ENCODE measurements around the gene RABEP1. TPM values are rescaled to one million over a fixed set of nuclear protein-coding genes. Genes with fewer than 3 reads are reported as not detected.

RABEP1 gene
- total RNA-seq, 1 donor from 2014 or later: 50.0 TPM

DNA sequence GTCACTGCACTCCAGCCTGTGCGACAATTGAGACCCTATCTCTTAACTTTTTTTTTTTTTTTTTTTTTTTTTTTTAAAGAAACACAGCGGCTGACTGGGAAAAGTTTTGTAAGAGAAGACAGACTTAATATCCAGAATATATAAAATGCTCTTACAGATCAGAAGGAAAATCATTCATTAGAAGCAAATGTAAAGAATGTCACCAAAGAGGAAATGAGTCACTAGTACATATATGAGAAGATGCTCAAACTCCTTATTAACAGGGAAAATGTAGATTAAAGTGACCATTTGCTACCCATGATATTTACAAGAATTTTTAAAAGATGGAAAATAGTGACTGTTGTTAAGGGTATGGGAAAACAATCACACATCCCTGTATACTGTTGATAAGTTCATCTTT, 48.9 kb downstream of the RABEP1 start:
- TF ChIP-seq, protein P1, sequence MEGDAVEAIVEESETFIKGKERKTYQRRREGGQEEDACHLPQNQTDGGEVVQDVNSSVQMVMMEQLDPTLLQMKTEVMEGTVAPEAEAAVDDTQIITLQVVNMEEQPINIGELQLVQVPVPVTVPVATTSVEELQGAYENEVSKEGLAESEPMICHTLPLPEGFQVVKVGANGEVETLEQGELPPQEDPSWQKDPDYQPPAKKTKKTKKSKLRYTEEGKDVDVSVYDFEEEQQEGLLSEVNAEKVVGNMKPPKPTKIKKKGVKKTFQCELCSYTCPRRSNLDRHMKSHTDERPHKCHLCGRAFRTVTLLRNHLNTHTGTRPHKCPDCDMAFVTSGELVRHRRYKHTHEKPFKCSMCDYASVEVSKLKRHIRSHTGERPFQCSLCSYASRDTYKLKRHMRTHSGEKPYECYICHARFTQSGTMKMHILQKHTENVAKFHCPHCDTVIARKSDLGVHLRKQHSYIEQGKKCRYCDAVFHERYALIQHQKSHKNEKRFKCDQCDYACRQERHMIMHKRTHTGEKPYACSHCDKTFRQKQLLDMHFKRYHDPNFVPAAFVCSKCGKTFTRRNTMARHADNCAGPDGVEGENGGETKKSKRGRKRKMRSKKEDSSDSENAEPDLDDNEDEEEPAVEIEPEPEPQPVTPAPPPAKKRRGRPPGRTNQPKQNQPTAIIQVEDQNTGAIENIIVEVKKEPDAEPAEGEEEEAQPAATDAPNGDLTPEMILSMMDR (IDR thresholded peaks at IDR 0.05): no peak
- TF ChIP-seq EZH2 (IDR thresholded peaks at IDR 0.05) (no peak), EZH2phosphoT487 (IDR thresholded peaks at IDR 0.05) (no peak)

DNA sequence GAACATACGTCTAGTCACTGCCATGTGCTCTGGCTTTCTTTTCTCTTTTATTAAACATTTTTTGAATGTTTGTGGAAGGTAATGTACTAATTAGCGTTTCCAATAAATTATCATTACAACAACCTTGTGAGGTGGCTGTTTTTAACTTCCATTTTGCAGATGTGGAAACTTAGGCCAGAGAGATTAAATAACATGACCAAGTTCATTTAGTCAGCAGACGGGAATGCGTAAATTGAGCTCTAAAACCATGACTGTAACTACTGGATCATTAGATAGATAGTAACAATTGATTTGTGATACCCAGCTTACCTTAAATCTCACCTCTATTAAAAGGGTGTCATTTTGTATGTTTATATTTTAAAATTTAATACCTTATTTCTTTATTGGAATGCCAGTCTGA, 49.4 kb downstream of the RABEP1 start:
- no peaks in the 10 kb centered on the region for H3K4me1 Mint-ChIP-seq
- H3K36me3 Mint-ChIP-seq: peaks cover 9% of the 10 kb centered on the region
- no peak overlapping the region for H3K27ac Mint-ChIP-seq
- no peaks in the 10 kb centered on the region for H3K9me3 Mint-ChIP-seq
- H3K4me1 ChIP-seq: no peaks in the 10 kb centered on the region
- no peaks in the 10 kb centered on the region for H4K20me1 ChIP-seq (ENCODE audit: low read depth)
- no peaks in the 10 kb centered on the region for H3K9me3 ChIP-seq (ENCODE audit: low read depth)
- H3K27me3 Mint-ChIP-seq (ENCODE audit: insufficient read depth, low read depth): no peaks in the 10 kb centered on the region
- no peak overlapping the region for H3K9ac ChIP-seq
- H2AFZ ChIP-seq (replicated peaks): no peak overlapping the region
- no peak overlapping the region for H3K27ac ChIP-seq
- no peak overlapping the region for H3K4me2 ChIP-seq
- no peaks in the 10 kb centered on the region for H3K27me3 ChIP-seq
- H3K79me2 ChIP-seq (ENCODE audit: low read depth): peaks cover 4% of the 10 kb centered on the region
- peaks cover under 1% of the 10 kb centered on the region for H3K36me3 ChIP-seq
- no peaks in the 10 kb centered on the region for H3F3A ChIP-seq (ENCODE audit: low read depth)
- H3K4me3 Mint-ChIP-seq: no peak overlapping the region
- TF ChIP-seq, protein P1 (IDR thresholded peaks at IDR 0.05): no peak
- TF ChIP-seq EZH2 (IDR thresholded peaks at IDR 0.05) (no peak), EZH2phosphoT487 (IDR thresholded peaks at IDR 0.05) (no peak)
- no peak overlapping the region for H3K4me3 ChIP-seq
- DNase-seq (ENCODE audit: low spot score): no peak

More for the DNA sequence above, 48.9 kb downstream of the RABEP1 start:
- H3K79me2 ChIP-seq (ENCODE audit: low read depth): peaks cover 4% of the 10 kb centered on the region
- no peak overlapping the region for H3K27ac ChIP-seq
- H3K4me1 ChIP-seq: no peaks in the 10 kb centered on the region
- H3K9me3 ChIP-seq (ENCODE audit: low read depth): no peaks in the 10 kb centered on the region
- Mint-ChIP-seq H3K27ac (no peak overlapping the region), H3K27me3 (ENCODE audit: insufficient read depth, low read depth) (no peaks in the 10 kb centered on the region), H3K9me3 (no peaks in the 10 kb centered on the region), H3K36me3 (peaks cover 9% of the 10 kb centered on the region), H3K4me1 (no peaks in the 10 kb centered on the region), H3K4me3 (no peak overlapping the region)
- H3K4me2 ChIP-seq: no peak overlapping the region
- H3K36me3 ChIP-seq: no peaks in the 10 kb centered on the region
- no peaks in the 10 kb centered on the region for H3K27me3 ChIP-seq
- no peaks in the 10 kb centered on the region for H4K20me1 ChIP-seq (ENCODE audit: low read depth)
- H3K4me3 ChIP-seq: no peak overlapping the region
- DNase-seq (ENCODE audit: low spot score): no peak
- H3F3A ChIP-seq (ENCODE audit: low read depth): no peaks in the 10 kb centered on the region
- no peak overlapping the region for H2AFZ ChIP-seq (replicated peaks)
- no peak overlapping the region for H3K9ac ChIP-seq

DNA sequence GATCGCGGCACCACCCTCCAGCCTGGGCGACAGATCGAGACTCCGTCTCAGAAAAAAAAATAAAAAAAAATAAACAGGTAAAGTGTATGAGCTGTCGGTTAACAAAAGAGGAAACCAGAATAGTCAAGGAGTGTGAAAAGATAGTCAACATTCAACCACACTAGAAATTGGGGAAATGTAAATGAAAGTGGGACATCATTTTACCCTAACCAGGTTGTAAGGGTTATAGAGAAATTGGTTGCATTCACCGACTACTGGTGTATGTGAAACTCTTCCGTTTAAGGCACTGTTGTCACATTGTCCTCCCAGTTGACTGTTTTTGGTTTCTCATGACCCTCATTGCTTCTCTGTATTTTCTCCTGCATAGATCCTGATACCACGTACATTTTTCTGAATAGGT, 62.8 kb downstream of the RABEP1 start:
- Histone ChIP-seq H3K79me2 (ENCODE audit: low read depth) (no peaks in the 10 kb centered on the region), H3K4me1 (no peaks in the 10 kb centered on the region), H3K36me3 (no peaks in the 10 kb centered on the region), H3K4me3 (no peak overlapping the region), H2AFZ (replicated peaks) (no peak overlapping the region), H4K20me1 (ENCODE audit: low read depth) (no peaks in the 10 kb centered on the region), H3K27me3 (no peaks in the 10 kb centered on the region), H3K27ac (no peak overlapping the region), H3K9me3 (ENCODE audit: low read depth) (no peaks in the 10 kb centered on the region), H3K9ac (no peak overlapping the region), H3K4me2 (no peak overlapping the region), H3F3A (ENCODE audit: low read depth) (no peaks in the 10 kb centered on the region)
- no peak for DNase-seq (ENCODE audit: low spot score)
- H3K4me1 Mint-ChIP-seq: no peaks in the 10 kb centered on the region
- no peaks in the 10 kb centered on the region for H3K27me3 Mint-ChIP-seq (ENCODE audit: insufficient read depth, low read depth)
- peaks cover 18% of the 10 kb centered on the region for H3K36me3 Mint-ChIP-seq
- H3K27ac Mint-ChIP-seq: no peak overlapping the region
- no peak overlapping the region for H3K4me3 Mint-ChIP-seq
- TF ChIP-seq EZH2phosphoT487 (IDR thresholded peaks at IDR 0.05): no peak
- TF ChIP-seq EZH2 (IDR thresholded peaks at IDR 0.05): no peak
- TF ChIP-seq, protein P1 (IDR thresholded peaks at IDR 0.05): no peak
- no peaks in the 10 kb centered on the region for H3K9me3 Mint-ChIP-seq

Data from neural progenitor cell (in vitro differentiated cells).